Islet precursor cell (in vitro differentiated cells): ENCODE data around the gene KRTAP5-6.

Source experiments
- DNase-seq: peaks from one replicate; pipeline ENCODE4 v3.0.0-alpha.2; 2018

KRTAP5-6 gene

GRCh38 chr11:1734641-1735081, 37.7 kb downstream of the KRTAP5-6 start:
- no peak for DNase-seq

DNA sequence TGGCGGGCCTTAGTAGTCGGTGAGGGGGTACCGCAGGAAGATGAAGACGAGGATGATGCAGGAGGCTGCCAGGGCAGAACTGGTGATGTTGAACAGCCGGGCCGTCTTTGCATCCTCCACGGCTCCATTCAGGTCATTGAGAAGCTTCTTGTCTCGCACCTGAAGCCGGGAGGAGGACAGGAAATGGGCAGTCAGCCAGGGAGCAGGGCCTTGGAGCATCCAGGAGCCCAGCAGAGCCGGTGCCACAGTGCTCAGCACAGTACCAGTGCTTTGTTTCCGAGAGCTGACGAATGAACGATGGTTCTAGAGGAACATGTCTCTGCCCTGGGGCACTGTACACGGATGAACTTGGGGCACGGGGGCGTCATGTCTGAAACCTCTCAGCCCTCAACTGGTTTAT, 38.3 kb downstream of the KRTAP5-6 start:
- DNase-seq = no peak

DNA sequence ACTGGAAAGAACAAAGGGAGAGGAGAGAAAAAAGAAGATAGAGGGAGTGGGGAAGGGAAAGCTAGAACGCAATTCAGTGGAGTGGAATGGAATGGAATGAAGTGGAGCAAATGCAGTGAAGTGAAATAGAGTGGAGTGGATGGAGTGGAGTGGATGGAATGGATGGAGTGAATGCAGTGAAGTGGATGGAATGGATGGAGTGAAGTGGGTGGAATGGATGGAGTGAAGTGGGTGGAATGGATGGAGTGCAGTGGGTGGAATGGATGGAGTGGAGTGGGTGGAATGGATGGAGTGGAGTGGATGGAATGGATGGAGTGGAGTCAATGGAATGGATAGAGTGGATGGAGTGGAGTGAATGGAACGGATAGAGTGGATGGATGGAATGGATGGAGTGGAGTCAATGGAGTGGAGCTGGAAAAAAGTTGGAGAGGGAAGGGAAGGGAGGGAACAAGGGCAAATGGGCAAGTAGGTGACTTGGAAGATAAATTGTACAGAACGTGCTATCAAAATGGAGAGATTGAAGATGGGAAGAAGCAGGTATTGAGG, 39.5 kb downstream of the KRTAP5-6 start:
- DNase-seq = no peak

DNA sequence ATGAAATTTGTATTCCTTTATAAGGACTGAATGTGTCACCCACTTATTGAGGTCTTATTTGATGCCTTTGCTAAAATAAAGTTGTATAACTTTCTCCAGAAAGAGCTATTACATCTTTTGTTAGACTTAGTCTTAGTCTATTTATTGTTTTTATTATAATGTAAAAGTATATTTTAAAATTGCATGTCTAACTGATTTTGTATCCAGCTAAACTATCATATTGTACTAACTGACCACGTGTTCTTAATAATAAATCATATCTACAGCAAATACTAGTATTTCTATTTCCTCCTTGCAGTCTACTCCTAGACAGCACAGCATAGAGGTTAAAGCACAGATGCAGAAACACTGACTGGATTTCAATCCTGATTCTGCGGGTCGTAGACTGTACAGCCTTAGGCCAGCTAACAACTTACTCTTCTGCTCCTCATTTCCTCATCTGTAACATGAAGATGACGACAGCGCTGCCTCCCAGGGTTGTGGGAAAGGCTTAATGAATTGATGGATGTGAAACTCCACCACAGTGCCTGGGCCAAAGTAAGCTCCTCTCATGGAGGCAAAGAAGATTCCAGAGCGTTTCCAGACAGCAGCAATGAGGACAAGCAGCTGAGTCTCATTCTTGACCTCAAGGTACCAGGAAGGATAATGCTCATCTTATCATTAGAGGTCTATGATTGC, 40.2 kb downstream of the KRTAP5-6 start:
- no peak for DNase-seq

DNA sequence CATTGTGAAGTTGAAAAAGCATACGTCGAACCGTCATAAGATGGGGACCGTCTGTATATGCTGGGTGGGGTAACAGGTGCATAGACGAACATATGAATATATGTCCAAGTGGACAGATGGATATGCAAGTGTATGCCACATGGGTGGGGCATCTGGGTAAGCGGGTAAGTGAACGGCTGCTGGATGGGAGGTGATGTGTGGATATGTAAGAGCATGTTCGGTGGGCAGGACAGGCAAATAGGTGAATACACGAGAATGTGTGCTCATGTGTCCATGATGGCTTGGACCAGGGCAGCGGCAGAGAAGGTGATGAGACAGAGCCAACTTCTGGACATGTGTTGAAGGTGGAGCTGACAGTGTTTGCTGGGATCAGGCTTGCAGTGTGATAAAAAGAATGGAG, 41.4 kb downstream of the KRTAP5-6 start:
- DNase-seq = no peak

- DNase-seq = no peak
These were observed 42.6 kb downstream of the KRTAP5-6 start for GRCh38 chr11:1739576-1739975.

GRCh38 chr11:1740786-1741530, 44.0 kb downstream of the KRTAP5-6 start:
- no peak for DNase-seq

DNA sequence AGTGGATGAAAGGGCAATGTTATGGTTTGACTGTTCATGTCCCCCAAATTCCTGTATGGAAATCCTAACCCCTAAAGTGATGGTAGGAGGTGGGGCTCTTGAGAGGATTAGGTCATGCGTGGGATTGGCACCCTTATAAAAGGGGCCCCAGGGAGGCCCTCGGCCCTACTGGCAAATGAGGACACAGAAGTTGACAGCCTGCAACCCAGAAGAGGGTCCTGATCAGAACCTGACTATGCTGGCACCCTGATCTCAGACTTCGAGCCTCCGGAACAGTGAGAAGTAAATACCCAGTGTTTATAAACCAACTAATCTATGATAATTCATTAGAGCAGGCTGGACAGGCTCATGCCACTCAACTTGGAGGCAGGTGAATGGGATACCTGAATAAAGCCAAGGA, 44.7 kb downstream of the KRTAP5-6 start:
- no peak for DNase-seq

GRCh38 chr11:1742371-1742770, 45.4 kb downstream of the KRTAP5-6 start:
- DNase-seq = no peak

- DNase-seq = no peak
These were observed 46.0 kb downstream of the KRTAP5-6 start for GRCh38 chr11:1742869-1743584.

DNA sequence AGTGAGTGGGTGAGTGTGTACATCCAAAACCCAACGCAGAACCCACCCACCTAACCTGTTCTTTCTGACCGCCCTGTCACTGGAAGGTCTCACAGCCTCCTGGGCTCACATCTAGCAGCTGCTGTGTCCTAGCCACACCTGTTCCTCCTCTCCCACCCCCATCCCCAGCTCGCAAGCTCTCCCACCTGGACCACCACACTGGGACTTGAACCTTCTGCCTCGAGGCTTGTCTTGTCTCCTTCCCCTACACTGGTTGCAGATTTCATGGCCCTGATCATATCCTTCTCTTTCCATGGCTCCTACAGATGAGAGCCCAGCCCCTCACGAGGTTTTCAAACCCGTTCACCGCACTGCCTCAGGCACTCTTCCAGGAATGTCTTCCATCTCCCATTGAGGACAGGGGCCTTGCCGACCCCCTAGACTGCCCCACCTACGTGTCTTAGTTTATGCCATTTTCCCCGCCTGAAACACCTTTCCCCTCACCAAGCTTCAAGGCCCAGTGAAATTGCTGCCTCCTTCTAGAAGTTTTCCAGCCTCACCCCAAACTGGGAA, 46.7 kb downstream of the KRTAP5-6 start:
- no peak for DNase-seq

GRCh38 chr11:1744137-1744886, 47.3 kb downstream of the KRTAP5-6 start:
- no peak for DNase-seq

- DNase-seq = no peak
These were observed 48.1 kb downstream of the KRTAP5-6 start for GRCh38 chr11:1744891-1745700.

DNA sequence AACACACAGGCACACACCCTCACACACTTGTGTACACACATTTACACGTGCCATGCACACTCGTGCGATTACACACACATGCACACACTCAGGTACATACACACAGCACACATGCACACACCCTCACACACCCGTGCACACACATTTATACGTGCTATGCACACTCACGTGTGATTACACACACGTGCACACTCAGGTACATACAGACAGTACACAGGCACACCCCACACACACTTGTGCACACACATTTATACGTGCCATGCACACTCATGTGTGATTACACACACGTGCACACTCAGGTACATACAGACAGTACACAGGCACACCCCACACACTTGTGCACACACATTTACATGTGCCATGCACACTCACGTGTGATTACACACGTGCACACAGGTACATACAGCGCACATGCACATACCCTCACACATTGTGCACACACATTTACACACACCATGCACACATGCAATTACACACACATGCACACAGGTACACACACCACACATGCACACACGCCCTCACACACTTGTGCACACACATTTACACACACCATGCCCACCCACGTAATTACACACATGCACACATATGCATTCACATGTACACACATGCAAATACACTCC, 48.8 kb downstream of the KRTAP5-6 start:
- DNase-seq = no peak

GRCh38 chr11:1746511-1746931, 49.5 kb downstream of the KRTAP5-6 start:
- no peak for DNase-seq

GRCh38 chr11:1746956-1747752, 50.2 kb downstream of the KRTAP5-6 start:
- peak; percentile 48 for DNase-seq
